Activated T-helper 9 cell treated with anti-CD3 and anti-CD28 coated beads, Interleukin-2, amount 50 U/mL, for 16 hours (primary cell): Measurements from ENCODE around the gene FOXL1.

Source experiments
- DNase-seq: peaks from one replicate; pipeline ENCODE4 v3.0.0-alpha.2; 2020; ENCODE audit warnings: low read depth

Gene FOXL1

DNA sequence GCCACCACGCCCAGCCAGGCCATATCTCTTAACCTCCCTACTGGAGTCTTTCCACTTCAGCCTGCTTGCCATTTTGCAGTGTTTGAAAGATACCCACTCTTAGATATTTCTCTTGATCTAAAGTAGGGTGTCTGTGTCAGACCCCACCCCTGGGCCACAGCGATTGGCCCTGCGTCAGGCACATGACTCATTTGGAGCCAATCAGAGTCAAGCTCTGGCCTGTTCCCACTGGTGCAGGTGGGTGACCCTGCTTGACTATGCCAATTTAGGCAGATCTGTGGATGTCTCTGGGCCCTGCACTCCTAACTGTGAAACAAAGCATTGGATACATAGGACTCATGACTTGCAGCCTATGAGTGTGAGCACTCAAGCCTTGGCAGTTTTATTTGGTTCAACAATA is 27.6 kb downstream of the FOXL1 start:
- DNase-seq: no peak

DNA sequence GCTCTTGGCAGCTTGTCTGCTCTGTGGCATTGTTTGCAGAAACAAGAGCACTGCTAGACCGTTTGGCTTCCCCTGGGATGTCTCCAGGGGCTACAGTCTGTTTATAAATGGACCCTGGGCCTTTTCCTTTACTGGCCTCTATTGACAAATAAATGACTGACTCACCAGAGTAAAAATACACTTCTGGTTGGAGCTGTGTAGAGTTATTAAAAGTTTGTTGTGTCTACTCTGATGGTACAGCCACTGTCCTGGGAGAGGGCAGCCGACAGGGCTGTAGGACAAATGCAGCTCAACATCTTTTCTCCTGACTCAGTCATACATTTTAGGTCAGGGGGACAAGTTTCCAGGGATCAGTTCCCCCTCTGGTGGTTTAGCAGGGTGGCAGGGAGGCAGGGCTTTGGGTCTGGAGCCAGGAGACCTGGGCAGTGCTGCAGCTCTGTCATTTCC is 30.0 kb downstream of the FOXL1 start:
- DNase-seq: no peak

DNA sequence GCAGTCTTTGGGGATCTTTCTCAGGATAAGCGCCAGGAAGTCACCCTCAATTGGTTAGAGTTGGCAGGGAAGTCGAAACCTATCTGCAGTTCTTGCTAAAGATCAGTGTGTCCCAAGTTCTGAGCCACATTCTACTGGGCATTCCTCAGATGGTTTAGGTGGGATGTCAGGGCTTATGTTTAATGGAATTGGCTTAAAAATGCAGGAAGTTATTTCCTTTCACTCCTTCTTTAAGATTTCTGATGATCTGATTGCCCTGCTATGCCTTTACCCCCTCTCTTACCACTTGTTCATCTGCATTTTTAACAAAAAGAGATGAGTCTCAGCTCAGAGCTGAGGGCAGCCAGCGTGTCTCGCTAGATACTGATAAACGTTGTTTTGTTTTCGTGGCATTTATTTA is 30.8 kb downstream of the FOXL1 start:
- DNase-seq: no peak

DNA sequence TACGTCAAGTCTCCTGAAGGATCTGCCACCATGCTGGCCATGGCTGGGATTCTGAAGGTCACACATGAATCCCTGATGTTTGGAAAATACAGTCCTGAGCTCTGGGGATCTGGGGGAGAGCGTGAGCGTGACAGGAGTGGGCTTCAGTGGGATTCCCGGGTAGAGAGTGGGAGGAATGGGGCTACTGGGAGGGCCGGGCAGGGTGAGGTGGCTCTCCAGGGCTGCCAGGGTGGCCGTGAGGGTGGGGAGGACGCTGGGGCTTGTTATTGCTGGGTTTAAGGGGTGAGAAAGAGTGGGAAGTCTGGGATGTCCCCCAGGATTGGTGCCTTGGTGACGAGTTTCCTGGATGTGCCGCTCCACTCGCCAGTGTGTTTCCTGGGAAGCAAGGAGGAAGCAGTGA is 31.3 kb downstream of the FOXL1 start:
- DNase-seq: no peak

DNA sequence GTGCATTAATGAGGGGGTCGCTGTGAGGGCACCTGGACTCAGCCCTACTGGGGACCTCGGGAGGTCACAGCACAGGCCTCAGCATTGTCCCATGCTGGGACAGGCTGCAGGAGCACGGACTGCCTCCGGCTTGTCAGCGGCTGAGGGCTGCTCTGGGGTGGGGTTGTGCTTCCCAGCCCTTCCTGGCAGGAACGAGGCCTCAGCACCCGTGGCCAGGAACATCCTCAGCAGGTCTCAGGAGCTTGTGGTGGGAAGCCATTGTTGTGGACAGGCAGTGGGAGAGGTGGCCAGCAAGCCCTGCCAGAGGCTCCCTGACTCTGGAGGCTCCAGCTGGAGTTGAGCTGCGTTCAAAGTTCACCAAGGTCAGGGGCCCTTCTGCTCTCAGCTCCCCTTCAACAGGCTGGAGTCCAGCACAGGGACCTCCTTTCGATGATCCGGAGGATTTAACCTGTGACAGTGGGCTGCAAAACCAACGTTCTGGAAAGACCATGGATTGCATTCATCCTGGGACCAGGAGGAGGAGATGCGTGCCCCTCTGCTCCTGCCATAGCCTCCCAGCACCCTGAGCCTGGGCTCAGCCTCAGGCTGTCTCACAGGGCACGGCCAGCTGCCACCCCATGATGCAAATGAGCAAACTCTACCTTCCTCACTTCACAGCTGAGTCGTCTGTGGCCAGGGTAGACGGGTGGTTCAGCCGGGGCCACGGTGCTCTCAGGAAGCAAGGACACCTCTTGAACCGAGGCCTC is 32.6 kb downstream of the FOXL1 start:
- DNase-seq: no peak

DNA sequence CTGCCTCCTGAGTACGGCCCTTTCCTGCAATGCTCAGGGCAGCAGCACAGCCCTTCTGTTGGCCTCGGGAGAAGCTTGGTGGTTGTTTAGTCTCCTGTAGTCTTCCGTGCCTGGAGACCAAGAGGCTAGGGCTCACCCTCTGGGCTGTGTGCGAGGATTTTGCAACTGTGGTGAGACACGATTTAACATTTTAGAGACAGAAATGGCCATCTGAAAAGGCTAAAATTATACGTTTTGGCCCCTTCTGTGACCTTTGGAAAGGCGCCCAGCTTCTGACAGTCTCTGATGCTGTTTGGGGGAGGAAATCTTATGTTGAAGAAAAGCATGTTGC is 33.1 kb downstream of the FOXL1 start:
- no peak for DNase-seq

DNA sequence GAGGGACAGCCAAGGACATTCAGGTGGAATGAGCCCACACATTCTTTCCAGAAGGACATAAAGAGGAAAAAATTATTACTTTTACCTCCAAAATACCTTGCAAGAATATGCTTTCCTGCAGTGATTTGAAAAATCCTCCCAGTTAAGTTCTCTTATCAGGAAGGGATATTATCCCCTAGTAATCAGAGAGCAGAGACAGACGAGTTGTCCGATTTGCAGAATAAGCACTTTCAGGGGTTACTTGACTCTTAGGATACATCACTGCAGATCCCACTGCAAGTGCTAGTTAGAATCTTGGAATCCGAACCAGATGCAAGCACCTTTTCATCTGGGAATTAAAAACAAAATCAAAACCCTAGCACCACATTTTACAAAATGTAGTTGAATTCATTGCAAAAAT is 33.6 kb downstream of the FOXL1 start:
- no peak for DNase-seq

DNA sequence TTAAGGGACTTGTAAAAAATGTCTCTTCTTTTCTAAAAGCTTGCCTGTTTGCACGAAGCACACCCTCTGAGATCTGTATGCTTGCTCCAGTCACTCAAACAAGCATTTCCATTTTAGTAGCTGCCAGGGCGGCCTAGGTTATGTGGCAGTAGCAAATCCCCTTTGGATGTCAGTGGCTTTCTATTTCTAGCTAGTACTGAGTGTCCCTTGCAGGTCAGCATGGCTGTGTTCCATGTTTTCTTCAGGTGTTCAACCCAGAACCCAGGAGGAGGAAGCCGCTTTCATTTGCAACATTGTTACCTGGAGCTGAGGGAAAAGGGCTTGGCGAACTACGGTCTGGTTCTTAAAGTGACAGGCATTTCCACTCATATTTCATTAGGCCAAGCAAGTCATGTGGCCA is 36.4 kb downstream of the FOXL1 start:
- DNase-seq: no peak

DNA sequence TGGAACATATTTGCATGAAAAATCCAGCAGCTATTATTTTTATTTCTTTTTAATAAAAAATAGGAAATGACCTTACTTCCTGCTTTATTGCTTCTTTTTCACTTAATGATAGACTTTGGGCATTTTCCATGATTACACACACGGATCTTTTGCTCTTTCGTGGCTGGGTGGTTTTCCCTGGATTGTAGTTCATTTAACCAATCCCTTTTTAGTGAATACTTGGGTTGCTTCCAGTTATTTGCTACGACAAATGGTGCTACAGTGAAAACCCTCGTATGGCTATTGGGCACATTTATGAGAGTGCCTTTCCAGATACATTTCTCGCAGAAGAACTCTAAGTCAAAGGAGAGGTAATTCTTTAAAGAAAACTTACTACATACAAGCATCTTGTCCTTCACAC is 38.6 kb downstream of the FOXL1 start:
- DNase-seq: no peak

DNA sequence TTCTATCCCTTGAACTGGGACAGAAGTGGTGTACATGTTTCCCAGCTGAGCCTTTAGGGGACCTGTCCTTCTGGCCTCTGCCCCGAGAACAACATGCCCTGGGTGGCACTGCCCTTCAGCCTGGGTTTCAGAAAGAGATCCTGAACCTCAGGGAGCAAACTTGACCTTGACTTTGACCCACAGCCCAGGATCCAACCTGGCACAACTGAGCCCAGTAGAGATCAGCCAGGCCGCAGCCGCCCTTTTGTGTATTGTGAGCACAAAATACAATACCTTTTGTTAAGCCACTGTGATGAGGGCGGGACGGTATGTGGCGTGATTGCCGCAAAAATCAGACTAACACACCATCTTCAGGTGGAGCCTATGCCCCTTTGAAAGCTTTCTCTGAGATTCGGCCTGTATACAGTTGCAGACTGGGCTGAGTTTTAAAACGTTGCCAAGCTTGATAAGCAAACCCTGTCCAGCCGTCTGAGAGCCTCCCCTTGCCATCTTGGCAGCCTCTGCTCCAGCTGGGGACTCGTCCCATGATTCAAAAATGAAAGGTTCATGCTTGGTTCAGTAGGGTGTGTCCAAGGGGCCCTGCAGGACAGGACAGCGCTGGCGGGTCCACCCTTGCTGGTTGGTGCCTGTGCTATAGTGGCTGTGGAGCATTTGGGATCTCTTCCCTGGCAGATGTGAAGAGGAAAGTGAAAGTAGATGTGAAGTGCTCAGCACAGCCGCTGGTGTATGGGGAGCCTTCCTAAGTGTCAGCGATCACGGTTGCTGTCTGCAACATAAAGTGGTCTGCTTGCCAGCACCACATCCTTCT is 40.3 kb downstream of the FOXL1 start:
- no peak for DNase-seq

DNA sequence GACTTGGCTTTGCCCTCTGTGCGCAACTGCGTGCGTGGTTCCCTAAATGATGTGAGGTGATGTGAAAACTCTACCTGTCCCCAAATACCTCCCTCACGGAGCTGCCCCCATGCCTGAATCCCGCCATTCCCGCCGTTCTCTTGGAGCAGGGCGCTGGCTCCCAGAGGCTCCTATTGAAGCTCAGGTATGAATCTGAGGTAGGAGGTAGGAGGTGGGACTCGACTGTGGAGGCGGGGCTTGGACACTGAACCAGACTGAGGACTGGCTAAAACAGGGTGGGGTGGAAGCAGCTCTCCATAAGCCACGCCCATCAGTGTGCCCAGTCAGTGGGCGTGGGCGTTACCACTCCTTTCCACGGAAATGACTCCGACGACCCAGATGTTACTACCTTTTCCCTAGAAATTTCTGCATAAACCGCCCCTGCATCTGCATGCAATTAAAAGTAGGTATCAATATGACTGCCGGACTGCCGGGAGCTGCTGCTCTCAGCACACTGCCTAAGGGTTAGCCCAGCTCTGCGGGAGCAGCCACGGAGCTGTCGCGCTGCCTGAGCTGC is 41.0 kb downstream of the FOXL1 start:
- DNase-seq: no peak

DNA sequence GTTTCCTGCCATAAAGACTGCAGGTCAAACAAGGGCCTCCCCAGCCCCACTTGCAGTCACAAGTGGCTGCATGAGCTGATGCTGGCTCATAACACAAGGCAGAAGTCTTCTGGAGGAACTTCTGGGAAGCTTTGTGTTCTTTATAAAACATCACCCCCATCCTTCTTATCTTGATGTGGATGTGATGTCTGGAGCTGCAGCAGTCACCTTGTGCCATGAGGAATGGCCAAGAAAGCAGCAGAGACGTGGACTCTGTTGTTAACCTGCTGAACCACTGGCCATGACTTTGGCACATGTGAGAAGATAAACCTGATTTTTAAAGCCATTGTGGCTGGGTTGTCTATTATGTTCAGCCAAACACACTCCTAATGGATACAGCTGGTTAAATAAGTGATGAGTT is 41.8 kb downstream of the FOXL1 start:
- no peak for DNase-seq

DNA sequence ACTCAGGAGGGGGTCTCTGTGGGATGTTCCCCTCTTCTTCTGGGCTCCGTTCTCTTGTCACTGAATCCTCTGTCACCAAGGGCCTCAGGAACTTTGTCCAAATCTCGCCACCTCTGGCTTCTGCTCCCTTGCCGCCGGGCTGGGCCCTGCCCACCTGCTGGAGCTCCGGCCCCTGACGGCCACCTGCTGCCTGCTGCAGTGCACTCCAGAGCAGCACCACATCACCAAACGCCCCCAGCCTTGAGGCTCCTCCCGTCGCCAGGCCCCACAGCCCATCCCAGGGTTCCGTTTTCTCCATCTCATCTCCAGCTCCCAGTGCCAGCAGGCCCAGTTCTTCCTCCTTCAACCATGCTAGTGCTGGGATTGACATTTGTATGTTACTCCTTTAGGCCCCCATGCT is 43.6 kb downstream of the FOXL1 start:
- DNase-seq: no peak

DNA sequence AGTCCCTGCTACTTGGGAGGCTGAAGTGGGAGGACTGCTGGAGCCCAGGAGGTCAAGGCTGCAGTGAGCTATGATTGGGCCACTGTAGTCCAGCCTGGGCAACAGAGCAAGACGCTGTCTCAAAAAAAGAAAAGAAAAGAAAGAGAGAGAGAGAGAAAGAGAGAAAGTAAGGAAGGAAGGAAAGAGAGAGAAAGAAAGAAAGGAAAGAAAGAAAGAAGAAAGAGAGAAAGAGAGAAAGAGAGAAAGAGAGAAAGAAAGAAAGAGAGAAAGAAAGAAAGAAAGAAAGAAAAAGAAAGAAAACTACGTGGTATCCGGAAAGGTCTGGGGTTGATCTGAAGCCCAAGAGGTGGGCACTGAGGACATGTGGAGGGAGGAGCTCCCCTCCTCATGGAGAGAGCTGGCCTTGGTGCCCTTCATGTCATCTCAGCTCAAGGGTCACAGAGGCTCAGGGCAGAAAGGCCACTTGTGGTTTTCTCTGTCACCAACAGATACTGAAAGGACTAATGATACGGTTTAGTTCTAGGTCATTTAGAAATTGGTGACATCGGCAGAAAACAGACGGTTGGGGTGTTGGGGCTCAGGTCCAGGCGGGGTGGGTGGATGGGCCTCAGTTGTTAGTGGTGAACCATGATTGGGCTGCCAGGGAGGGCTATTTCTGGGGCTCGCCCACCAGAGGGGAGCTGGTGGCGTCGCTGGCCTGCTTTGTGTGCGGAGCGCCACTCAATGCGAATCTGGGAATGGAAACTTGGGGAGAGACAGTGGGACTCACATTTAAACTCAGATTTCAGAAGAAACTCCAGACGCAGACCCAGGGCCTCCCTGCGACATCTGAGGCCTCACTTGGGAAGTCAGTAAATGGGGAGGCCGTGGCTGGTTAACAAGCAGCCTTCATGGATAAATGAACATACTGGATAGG is 44.6 kb downstream of the FOXL1 start:
- DNase-seq: no peak

DNA sequence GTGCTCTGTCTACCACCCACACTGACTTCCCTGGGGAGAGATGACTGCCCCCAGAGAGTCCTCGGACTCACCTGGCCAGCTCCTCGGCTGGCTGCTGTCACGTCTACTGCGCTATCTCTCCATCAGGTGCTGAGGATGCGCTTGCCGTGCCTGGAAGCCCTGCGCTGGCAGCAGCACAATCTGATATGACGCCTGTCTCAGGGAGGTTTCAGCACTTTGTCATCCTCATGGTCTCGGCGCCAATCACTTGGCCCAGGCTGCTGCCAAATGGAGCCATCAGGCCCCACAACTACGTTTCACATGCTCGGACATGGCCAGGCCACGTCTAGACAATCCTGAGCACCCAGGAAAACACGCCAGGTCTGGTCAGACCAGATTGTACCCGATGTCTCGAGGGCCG is 46.7 kb downstream of the FOXL1 start:
- DNase-seq: no peak

DNA sequence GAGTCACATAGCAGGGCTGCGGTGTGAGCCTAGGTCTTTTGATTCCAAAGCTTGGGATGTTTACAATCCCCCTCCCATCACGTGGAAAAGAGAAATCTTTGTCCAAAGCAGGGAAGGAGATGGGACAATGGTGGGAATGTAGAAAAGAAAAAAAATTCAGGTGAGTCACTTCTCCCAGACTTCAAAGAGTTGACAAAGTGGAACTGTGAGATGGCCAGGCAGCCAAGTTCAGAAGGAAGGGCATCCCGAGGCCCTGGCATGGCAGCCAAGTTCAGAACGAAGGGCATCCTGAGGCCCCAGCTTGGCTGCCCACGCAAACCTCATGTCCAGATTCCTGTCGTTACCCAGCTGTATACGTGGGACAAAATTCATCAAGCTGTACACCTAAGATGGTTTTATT is 47.5 kb downstream of the FOXL1 start:
- no peak for DNase-seq

DNA sequence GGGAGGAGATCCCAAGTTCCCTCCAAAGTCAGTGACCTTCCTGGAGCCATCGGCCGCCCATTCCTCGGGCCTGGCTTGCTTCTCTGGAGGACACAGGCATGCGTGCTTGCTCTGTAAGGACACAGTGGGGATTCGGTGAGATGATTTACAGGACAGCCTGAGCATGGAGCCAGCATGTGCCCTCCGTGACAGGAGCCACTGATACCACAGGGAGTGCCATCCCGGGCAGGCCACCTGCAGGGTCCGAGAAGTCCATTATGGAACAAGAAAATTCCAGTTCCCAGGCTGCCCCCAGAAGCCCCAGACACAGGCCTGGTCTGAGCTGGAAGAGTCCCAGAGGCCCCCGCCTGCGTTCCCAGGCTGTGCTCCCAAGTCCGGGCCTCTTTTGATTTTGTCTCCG is 47.9 kb downstream of the FOXL1 start:
- no peak for DNase-seq

DNA sequence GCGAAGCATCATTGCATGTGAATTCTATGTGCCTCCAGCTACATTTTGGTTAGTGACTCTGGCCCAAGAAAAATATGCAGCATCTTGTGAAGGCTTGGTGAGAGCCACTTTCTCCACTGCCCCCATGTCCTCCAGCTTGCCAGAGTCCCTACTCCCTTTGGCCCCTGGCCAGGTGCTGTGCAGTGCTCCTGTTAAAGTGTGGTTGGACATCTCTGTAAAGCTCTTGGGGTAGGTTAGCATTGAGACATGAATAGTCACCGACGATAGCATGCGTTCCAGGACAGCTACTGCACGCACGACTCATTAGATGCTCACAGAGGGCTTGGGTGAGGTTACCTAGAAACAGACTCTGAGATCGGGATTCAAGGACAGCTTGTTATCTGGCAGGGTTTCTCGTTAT is 48.6 kb downstream of the FOXL1 start:
- DNase-seq: no peak

DNA sequence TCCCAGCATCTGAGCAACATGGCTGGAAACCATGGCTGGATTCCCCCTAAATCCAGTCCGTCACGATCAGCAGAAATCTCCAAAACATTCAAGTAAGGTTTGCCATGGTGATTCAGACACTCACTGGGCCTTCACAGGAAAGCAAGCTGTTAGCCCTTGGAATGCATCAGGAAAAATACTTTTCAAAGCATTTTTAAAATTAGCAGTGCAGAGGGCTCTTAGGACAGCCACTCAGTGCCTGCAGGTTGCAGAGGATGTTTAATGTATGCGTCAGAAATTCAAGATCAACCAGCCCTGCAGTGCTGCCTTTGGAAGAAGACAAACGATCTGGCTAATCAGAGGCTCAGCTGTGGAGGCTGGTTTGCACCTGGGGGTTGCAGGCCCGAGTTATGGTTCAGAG is 50.3 kb downstream of the FOXL1 start:
- no peak for DNase-seq

DNA sequence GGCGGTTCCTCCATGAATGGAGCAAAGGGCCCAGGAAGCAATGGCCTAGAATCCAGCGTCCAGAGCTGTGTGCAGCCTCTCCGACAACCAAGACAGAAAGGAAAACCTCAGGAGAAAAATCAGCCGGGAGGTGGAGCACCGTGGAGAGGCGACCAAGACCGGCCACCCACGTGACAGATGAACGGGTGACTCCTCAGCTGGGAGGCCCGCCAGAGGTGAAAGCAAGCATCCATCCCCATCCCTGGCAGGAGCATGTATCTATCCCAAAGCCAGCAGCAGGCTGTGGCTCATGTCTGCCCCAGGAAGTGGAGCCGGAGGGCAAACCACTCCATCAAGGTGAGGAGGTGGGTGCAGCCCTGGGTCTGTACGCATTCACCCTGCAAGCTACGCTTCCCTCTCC is 52.1 kb downstream of the FOXL1 start:
- no peak for DNase-seq

DNA sequence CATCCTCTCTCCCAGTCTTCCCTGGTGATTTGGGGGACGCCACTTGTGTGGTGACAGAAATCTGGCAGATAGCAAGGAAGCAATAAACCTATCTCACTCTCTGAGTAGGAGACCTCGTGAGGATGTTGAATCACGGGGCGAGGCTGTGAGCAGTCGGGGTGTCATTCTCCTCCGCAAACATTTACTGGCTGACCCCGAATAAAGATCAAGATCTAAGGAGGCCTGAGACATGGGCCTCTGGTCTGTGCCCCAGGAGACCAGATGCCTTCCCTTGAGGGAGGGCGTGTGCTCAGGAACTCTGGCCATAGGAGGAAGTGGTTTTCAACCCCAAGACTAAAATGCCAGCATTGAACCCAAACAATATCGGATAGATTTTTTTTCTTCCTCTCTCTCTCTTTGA is 53.1 kb downstream of the FOXL1 start:
- no peak for DNase-seq
